H9 (cell line): ENCODE results near the gene GRM1. TPM values are rescaled to one million over a fixed set of nuclear protein-coding genes. Genes with fewer than 3 reads are reported as not detected.

Experiments
- DNase-seq: peaks from one replicate; pipeline ENCODE4 v3.0.0-alpha.2; 2017
- H2AFZ ChIP-seq: one replicate; pipeline ENCODE4 v1.6.1; 2013; ENCODE audit warnings: mild to moderate bottlenecking, low read length, control low read depth, moderate library complexity
- H2AK5ac ChIP-seq: 2 replicates; pipeline ENCODE4 v1.6.1; 2013; ENCODE audit warnings: low read length, control low read depth, mixed read lengths; ENCODE audit not compliant: insufficient read length
- H2BK120ac ChIP-seq: one replicate; pipeline ENCODE4 v1.6.1; 2013; ENCODE audit warnings: low read depth, mild to moderate bottlenecking, low read length, control low read depth, inconsistent platforms; ENCODE audit not compliant: poor library complexity, severe bottlenecking
- H2BK12ac ChIP-seq: 2 replicates; pipeline ENCODE4 v1.6.1; 2013; ENCODE audit warnings: low read length, control low read depth, mixed read lengths, low read depth; ENCODE audit not compliant: insufficient read length
- H2BK15ac ChIP-seq: 2 replicates; pipeline ENCODE4 v1.6.1; 2013; ENCODE audit warnings: low read depth, low read length, control low read depth
- H2BK20ac ChIP-seq: one replicate; pipeline ENCODE4 v1.6.1; 2013; ENCODE audit warnings: low read depth, mild to moderate bottlenecking, low read length, control low read depth, inconsistent platforms; ENCODE audit not compliant: poor library complexity, severe bottlenecking
- H2BK5ac ChIP-seq: 2 replicates; pipeline ENCODE4 v1.6.1; 2013; ENCODE audit warnings: low read length, control low read depth, mixed read lengths; ENCODE audit not compliant: insufficient read length
- H3K14ac ChIP-seq: 2 replicates; pipeline ENCODE4 v1.6.1; 2013; ENCODE audit warnings: low read length, control low read depth; ENCODE audit not compliant: insufficient read depth
- H3K18ac ChIP-seq: 2 replicates; pipeline ENCODE4 v1.6.1; 2013; ENCODE audit warnings: low read depth, mild to moderate bottlenecking, mixed read lengths, low read length, control low read depth; ENCODE audit not compliant: insufficient read length
- H3K23ac ChIP-seq: 2 replicates; pipeline ENCODE4 v1.6.1; 2013; ENCODE audit warnings: low read length, control low read depth, mixed read lengths, low read depth; ENCODE audit not compliant: insufficient read length
- H3K23me2 ChIP-seq: 2 replicates; pipeline ENCODE4 v1.6.1; 2013; ENCODE audit warnings: low read depth, mild to moderate bottlenecking, mixed read lengths, low read length, control low read depth; ENCODE audit not compliant: insufficient read length, poor library complexity, severe bottlenecking
- H3K27ac ChIP-seq: 2 replicates; pipeline ENCODE4 v1.5.1; 2013; ENCODE audit warnings: low read length, control low read depth, mixed read lengths, low read depth; ENCODE audit not compliant: insufficient read length
- H3K27me3 ChIP-seq: 2 replicates; pipeline ENCODE4 v1.6.1; 2013; ENCODE audit warnings: low read length, control low read depth, inconsistent platforms; ENCODE audit not compliant: insufficient read depth
- H3K4ac ChIP-seq: 2 replicates; pipeline ENCODE4 v1.6.1; 2013; ENCODE audit warnings: low read depth, mild to moderate bottlenecking, control low read depth, inconsistent platforms, low read length, moderate library complexity
- H3K4me1 ChIP-seq: 2 replicates; pipeline ENCODE4 v1.6.1; 2013; ENCODE audit warnings: low read length, control low read depth, inconsistent platforms; ENCODE audit not compliant: insufficient read depth
- H3K4me2 ChIP-seq: 2 replicates; pipeline ENCODE4 v1.6.1; 2013; ENCODE audit warnings: low read length, control low read depth, mixed read lengths; ENCODE audit not compliant: insufficient read length, insufficient read depth
- H3K56ac ChIP-seq: 2 replicates; pipeline ENCODE4 v1.6.1; 2013; ENCODE audit warnings: low read depth, mild to moderate bottlenecking, mixed read lengths, low read length, control low read depth; ENCODE audit not compliant: insufficient read length
- H3K79me1 ChIP-seq: 2 replicates; pipeline ENCODE4 v1.6.1; 2013; ENCODE audit warnings: low read depth, mild to moderate bottlenecking, moderate library complexity, low read length, control low read depth, inconsistent platforms; ENCODE audit not compliant: insufficient read depth, poor library complexity, severe bottlenecking
- H3K79me2 ChIP-seq: 2 replicates; pipeline ENCODE4 v1.6.1; 2013; ENCODE audit warnings: low read length, control low read depth, inconsistent platforms; ENCODE audit not compliant: insufficient read depth
- H3K9ac ChIP-seq: 2 replicates; pipeline ENCODE4 v1.6.1; 2013; ENCODE audit warnings: low read length, control low read depth, mixed read lengths; ENCODE audit not compliant: insufficient read length; ENCODE audit errors: extremely low read depth
- H3K9me3 ChIP-seq: one replicate; pipeline ENCODE4 v1.6.1; 2013; ENCODE audit warnings: low read depth, low read length, inconsistent platforms; ENCODE audit not compliant: control insufficient read depth
- H3T11ph ChIP-seq: one replicate; pipeline ENCODE4 v1.6.1; 2013; ENCODE audit warnings: mild to moderate bottlenecking, low read length, control low read depth, inconsistent platforms
- H4K20me1 ChIP-seq: one replicate; pipeline ENCODE4 v1.6.1; 2013; ENCODE audit not compliant: control insufficient read depth, insufficient read length, insufficient read depth
- H4K5ac ChIP-seq: 2 replicates; pipeline ENCODE4 v1.6.1; 2013; ENCODE audit warnings: low read depth, mild to moderate bottlenecking, mixed read lengths, low read length, control low read depth; ENCODE audit not compliant: insufficient read length
- H4K8ac ChIP-seq: replicated peaks from 2 replicates; pipeline ENCODE4 v1.6.1; 2013; ENCODE audit warnings: low read length, control low read depth, mixed read lengths, low read depth; ENCODE audit not compliant: insufficient read length
- H4K91ac ChIP-seq: 2 replicates; pipeline ENCODE4 v1.6.1; 2013; ENCODE audit warnings: low read depth, mild to moderate bottlenecking, moderate library complexity, mixed read lengths, low read length, control low read depth; ENCODE audit not compliant: insufficient read length
- H3K27ac Mint-ChIP-seq, 3 experiments: 2 replicates in 2 of 3; 3 replicates in 1 of 3; pipeline ENCODE4 v1.8.0; 2020 to 2021; ENCODE audit warnings: mixed read lengths in 3 of 3, mild to moderate bottlenecking in 1 of 3, moderate library complexity in 1 of 3
- H3K27me3 Mint-ChIP-seq: 2 replicates; pipeline ENCODE4 v1.8.0; 2021; ENCODE audit warnings: low read depth, mild to moderate bottlenecking, moderate library complexity, mixed read lengths
- H3K36me3 Mint-ChIP-seq, 3 experiments: 2 replicates in 2 of 3; 3 replicates in 1 of 3; pipeline ENCODE4 v1.8.0; 2020 to 2021; ENCODE audit warnings: low read depth in 3 of 3, mixed read lengths in 3 of 3; ENCODE audit not compliant: insufficient read depth in 1 of 3
- H3K4me1 Mint-ChIP-seq, 2 experiments: 2 replicates each; pipeline ENCODE4 v1.8.0; 2020; ENCODE audit warnings: mixed read lengths in 2 of 2
- H3K4me3 Mint-ChIP-seq, 2 experiments: 2 replicates in 1 of 2; 3 replicates in 1 of 2; pipeline ENCODE4 v1.8.0; 2020 to 2021; ENCODE audit warnings: mild to moderate bottlenecking in 2 of 2, mixed read lengths in 2 of 2, moderate library complexity in 1 of 2
- H3K9me3 Mint-ChIP-seq, 2 experiments: 2 replicates in 1 of 2; 3 replicates in 1 of 2; pipeline ENCODE4 v1.8.0; 2020; ENCODE audit warnings: mild to moderate bottlenecking in 2 of 2, mixed read lengths in 2 of 2, moderate library complexity in 1 of 2
- WGBS: extraction: QIAGEN DNeasy Blood & Tissue Kit; methylation state at CpG from one replicate; pipeline ENCODE4 v1.1.7; 2013; ENCODE audit warnings: missing lambda C conversion rate, low lambda C conversion rate, mixed read lengths; ENCODE audit not compliant: insufficient read length; ENCODE audit errors: extremely low coverage; 5-methylcytosine and 5-hydroxymethylcytosine counted together
- total RNA-seq: library from RNA; stranded (reverse); gene quantifications from 2 replicates; pipeline ENCODE4 v1.2.1, GENCODE V29; 2021
- TF ChIP-seq, protein P1 (sequence below): fragments of 200-600 bp; sonication (generic); conservative IDR thresholded peaks from 3 replicates; pipeline ENCODE4 v1.8.0; 2021; ENCODE audit warnings: antibody characterized with exemption, mild to moderate bottlenecking

GRM1 gene
- total RNA-seq, 1 experiment from 2014 or later = 0.39 TPM

DNA sequence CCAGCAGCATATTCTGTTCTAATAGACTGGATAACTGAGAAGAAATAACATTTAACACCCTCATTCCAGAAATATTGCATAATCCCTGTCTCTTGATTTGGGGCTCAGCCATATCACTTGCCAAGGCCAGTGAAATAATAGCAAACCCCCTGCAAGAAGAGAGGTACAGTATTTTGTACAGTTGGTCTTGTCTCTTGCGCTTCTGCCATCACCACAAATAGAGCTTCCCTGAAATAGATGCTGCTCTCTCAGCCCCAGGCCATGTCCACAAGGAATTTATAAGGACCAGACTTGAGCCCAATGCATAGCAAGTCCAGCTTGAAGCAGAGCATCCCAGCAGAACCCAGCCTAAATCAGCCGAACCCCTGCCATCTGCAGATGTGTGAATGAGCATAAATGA is 254.0 kb downstream of the GRM1 start:
- no peak overlapping the region for H2BK120ac ChIP-seq
- H2BK12ac ChIP-seq = no peak overlapping the region
- H3K23me2 ChIP-seq = no peaks in the 10 kb centered on the region
- H4K91ac ChIP-seq = no peak overlapping the region
- no peaks in the 10 kb centered on the region for H3K36me3 Mint-ChIP-seq
- H3K27me3 ChIP-seq = no peaks in the 10 kb centered on the region
- no peaks in the 10 kb centered on the region for H3K4me1 ChIP-seq
- no peak overlapping the region for H2AK5ac ChIP-seq
- H3K4me1 Mint-ChIP-seq = peaks cover 0 to 4% of the 10 kb centered on the region in 2 experiments; a peak in 1 of 4 replicates
- no peak overlapping the region for H2BK5ac ChIP-seq
- H4K20me1 ChIP-seq = no peaks in the 10 kb centered on the region
- no peak overlapping the region for H3K4me2 ChIP-seq
- H3K18ac ChIP-seq = no peak overlapping the region
- no peaks in the 10 kb centered on the region for H3K27me3 Mint-ChIP-seq
- H3K4me3 Mint-ChIP-seq = no peak overlapping the region
- TF ChIP-seq, protein P1, sequence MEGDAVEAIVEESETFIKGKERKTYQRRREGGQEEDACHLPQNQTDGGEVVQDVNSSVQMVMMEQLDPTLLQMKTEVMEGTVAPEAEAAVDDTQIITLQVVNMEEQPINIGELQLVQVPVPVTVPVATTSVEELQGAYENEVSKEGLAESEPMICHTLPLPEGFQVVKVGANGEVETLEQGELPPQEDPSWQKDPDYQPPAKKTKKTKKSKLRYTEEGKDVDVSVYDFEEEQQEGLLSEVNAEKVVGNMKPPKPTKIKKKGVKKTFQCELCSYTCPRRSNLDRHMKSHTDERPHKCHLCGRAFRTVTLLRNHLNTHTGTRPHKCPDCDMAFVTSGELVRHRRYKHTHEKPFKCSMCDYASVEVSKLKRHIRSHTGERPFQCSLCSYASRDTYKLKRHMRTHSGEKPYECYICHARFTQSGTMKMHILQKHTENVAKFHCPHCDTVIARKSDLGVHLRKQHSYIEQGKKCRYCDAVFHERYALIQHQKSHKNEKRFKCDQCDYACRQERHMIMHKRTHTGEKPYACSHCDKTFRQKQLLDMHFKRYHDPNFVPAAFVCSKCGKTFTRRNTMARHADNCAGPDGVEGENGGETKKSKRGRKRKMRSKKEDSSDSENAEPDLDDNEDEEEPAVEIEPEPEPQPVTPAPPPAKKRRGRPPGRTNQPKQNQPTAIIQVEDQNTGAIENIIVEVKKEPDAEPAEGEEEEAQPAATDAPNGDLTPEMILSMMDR = no peak
- H3K27ac ChIP-seq = no peak overlapping the region
- no peak overlapping the region for H4K5ac ChIP-seq
- no peaks in the 10 kb centered on the region for H3K9me3 Mint-ChIP-seq
- H3K4ac ChIP-seq = no peak overlapping the region
- H3K9me3 ChIP-seq = no peaks in the 10 kb centered on the region
- no peak overlapping the region for H3T11ph ChIP-seq
- H3K14ac ChIP-seq = no peak overlapping the region
- no peak overlapping the region for H3K9ac ChIP-seq
- no peak overlapping the region for H4K8ac ChIP-seq
- no peak overlapping the region for H2BK20ac ChIP-seq
- no peak overlapping the region for H2BK15ac ChIP-seq
- no peaks in the 10 kb centered on the region for H3K79me2 ChIP-seq
- no CpG with 5 or more reads among the region's 2 CpGs for WGBS
- H2AFZ ChIP-seq = no peak overlapping the region
- H3K23ac ChIP-seq = no peak overlapping the region
- no peaks in the 10 kb centered on the region for H3K79me1 ChIP-seq
- no peak for DNase-seq
- H3K56ac ChIP-seq = no peak overlapping the region
- no peak overlapping the region; a peak in 1 of 7 replicates for H3K27ac Mint-ChIP-seq
